Activated CD8-positive, alpha-beta memory T cell treated with anti-CD3 and anti-CD28 coated beads for 4 hours (primary cell): ENCODE results near the gene EFCAB6.

Experiments
- DNase-seq, 2 donors: peaks; one replicate each; pipeline ENCODE4 v3.0.0-alpha.2; 2020; ENCODE audit warnings: low read depth in 2 of 2

The EFCAB6 gene

DNA sequence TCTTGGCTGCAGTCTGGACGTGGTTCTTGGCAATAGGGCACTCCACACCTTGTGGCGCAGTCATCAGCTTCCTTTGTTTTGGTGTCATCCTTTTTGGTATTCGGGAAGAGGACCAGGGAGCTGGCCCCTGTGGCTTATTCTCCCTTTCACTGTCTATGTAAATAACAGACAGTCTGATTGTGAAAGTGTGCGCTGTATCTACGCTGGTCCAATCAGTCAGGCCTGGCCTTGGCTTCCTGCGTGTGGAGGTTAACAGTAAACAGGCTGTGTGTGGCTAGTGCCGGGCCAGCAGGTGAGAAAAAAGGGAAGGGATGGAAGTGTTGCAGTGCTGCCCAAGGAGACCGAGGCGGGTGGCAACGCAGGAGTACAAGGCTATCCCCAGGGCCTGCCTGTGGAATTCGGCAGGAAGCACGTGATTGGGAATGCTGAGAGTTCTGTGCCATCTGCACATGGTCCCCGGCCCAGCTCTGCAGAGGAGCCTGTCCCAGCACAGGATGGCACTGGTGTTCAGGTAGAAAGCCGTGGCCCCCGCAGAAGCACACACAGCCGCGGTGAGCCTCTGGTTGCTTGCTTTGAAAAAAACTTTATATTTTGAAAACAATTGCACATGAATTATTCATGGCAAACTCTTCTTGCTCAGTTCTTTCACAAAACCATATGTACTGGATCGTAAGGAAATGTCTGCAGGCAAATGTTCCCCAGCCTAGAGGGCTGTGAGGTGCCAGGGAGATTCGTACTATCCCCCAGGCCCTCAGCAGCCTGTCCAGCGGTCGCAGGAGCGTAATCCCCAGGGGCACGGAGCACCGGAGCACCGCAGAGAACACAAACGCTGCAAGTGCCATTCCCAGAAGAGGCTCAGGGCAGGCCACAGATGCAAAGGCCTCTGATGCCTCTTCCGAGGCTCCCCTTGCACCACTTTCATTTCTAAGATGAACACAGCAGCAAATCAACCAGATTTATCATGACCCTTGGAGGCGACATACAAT, 174.5 kb downstream of the EFCAB6 start:
- no peak for DNase-seq

DNA sequence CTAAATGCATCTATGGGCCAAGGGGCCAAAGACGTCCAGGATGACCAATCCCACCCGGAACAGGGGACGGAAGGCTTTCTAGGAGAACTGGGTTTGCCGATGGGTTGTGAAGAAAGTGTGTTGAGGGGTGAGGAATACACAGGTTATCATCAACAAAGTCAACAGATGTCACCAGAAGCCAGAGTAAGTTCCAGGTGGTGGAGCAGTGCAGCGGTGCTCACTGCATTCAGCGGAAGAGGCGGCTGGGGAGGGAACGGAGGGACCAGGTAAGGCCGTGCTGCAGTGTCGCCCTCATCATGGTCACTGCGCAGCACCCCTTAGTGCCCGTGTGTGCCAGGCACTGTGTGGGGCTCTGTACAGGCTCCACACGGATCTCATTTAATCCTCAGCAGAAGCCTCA, 176.0 kb downstream of the EFCAB6 start:
- DNase-seq = no peak

DNA sequence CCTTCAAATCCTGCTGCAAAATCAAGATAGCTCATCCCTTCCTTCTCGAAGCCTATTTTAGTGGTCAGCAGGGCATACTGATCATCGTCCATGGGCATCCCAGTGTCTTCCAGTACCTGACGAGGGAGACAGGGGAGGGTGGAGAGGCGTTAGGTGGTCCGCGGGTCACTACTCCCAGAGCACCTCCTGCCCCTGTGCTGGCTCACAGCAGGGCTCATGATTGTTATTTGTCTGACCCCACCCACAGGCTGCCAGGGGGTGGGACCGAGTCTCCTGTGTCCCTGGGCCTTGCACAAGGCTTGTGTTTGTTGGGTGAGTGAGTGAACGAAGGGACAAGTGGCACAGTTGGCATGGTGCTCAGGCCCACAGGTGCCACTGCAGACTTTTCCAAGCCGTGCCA, 177.0 kb downstream of the EFCAB6 start:
- no peak for DNase-seq

DNA sequence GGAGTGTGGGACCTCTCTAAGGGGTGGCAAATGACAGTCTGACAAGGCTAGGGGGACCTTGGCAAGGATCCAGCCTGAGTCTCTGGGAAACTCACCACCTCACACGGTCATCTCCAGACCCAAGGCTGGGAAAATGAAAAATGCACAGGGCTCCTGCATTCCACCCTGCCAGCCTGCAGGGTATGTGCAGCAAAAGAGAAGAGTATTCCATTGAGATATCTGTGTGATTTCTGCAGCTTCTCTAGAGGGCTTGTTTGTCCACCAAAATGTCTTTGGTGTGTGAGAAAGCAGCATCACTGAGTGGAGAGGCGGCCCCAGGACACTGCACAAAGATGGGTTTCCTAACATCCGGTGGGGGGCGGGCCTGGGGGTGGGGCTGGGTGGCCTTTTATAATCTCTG, 177.8 kb downstream of the EFCAB6 start:
- DNase-seq = no peak

DNA sequence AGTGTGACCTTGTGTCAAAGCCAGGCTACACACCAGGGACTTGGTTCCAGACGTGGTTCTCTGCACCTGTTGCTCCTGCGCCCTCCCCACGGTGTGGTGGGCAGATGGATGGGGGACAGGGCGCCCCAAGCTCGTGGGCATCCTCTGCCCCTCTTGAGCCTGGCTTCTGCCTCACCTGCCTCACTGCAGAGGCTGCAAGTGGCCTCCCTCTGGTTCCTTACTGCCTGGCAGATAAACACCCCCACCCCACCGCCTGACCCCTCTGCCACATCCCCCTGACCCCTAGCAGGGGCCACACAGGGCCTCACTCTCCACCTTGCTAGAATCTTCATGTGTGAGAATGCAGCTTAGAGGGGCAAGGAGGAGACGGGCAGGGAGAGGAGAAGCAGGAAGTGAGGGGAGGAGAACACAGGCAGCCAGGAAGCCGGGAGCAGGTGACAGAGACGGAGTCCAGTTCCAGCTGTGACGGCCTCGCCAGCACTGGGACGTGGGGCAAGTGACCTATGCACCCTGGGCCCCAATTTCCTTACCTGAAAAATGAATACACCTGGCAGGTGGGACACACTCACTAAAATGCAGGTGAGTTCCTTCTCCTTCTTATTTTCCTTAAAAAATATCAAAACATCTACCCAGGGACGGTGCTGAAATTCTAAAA, 178.3 kb downstream of the EFCAB6 start:
- DNase-seq = no peak

DNA sequence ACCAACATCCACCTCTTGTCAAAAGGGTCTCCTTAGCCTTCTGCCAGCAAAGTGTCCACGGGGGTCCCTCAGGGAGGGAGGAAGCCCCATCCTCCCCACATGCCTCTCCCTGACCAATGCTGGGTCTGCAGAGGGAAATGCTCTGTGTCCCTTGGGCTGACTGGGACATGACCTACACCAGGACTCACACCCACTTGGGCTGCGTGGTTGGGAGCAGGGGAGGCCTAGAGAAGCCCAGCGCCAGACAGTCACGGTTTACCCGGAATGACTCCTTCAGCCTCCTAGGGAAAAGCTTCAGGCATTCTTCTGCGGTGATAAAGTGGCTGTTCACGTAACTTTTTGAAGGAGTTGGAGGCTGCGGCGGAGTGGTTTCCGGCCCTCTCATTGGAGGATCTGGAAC, 180.3 kb downstream of the EFCAB6 start:
- no peak for DNase-seq

DNA sequence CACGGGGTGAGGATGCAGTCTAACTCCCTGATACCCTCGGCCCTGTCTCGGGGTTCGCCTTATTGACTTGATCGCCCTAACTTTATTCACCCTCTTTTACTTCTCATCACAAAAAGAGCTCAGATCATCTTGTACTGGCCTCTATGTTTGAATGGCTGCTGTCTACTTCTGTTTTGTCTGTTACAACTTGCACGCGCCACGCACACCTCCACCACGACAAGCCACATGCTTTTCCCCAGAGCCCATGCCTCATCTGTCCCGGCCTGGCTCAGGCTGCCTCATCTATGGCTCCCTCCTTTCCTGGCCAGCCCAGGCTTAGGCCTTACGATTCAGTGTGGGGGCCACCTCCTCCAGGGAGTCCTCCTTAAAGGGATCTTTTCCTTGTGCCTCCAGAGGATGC, 180.9 kb downstream of the EFCAB6 start:
- DNase-seq = no peak

DNA sequence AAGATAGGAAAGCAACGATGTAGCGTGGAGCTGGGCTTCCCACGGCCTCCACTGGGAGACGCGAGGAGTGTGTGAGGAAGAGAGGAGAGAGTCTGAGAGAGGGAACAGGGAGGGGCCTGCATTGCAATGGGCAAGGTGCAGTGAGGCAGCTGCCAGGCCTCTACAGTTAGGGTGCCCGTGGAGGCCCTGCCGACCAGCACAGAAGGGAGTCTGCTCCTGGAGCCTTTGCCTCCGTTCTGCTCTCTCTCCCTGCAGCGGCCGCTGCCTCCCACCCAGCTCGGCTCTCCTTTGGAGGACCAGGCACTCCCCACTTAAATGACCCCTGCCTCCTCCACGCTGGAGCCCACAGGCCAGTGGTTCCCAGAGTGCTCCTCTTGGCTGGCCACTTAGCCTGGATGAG, 181.7 kb downstream of the EFCAB6 start:
- DNase-seq = no peak

DNA sequence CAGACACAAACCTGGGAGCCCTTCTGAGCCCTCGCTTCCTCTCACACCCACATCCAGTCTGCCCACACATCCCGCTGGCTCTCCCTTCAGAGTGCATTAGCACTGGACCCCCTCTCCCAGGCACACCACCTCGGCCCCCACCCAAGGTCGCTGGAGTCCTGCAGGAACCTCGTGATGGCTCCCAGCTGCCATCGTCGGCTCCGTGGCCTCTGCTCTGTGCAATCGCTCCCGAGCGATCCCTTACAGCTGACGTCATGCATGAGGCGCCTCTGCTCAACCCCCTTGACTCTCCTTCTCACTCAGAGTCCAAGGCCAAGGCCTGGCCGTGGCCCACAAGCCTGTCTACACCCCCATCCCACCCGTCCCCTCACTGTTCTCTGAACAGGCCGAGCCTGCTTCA, 183.9 kb downstream of the EFCAB6 start:
- no peak for DNase-seq

DNA sequence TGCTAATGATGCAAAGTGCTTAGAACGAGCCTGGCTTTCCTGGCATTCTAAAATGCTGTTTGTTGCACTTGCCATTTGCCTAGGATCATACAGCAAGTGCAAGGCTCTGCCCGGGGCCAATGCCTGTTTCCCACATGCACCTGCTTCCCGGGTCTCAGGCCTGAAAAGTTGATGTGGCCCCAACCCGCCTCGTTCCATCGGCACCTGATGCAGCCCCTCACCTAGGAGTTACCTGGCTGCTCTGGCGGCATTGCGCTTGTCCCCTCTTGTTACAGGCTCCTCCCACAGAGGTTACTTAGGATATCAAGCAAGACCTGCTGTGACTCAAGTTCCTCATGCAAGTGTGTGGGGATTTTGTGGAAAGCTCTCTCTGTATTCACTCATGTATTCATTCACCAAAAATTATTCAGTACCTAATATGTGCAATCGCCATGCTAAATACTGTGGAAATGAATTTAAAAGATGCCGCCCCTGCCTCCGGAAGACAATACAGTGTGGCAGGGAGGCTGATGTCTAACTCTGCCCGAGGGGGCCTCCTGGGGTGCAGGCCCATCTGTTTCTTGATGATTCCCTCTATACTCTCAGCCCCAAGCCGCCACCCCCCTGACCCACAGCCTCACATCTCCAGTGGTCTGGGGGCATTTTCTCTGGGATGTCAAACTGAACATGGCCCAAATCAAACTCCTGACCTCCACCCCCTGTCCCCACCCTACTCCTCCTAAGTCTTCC, 184.5 kb downstream of the EFCAB6 start:
- no peak for DNase-seq

DNA sequence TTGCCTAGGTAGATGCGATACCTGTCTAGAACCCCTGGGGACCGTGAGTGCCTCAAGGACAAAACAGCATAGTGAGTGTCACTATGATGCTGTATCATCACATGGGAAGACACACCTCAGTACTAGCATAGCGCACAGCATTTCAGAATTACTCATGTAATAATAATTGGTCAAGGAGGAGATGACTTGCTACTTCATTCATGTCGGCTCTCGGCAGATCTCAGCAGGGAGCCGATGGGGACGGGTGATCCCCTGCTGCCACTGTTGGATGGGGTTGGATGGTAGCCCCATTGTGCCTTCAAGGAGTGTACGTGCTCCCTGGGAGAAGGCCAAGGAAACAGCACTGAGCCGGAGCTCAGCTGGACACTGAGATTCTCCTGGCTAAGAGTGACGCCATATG, 186.9 kb downstream of the EFCAB6 start:
- DNase-seq = no peak

DNA sequence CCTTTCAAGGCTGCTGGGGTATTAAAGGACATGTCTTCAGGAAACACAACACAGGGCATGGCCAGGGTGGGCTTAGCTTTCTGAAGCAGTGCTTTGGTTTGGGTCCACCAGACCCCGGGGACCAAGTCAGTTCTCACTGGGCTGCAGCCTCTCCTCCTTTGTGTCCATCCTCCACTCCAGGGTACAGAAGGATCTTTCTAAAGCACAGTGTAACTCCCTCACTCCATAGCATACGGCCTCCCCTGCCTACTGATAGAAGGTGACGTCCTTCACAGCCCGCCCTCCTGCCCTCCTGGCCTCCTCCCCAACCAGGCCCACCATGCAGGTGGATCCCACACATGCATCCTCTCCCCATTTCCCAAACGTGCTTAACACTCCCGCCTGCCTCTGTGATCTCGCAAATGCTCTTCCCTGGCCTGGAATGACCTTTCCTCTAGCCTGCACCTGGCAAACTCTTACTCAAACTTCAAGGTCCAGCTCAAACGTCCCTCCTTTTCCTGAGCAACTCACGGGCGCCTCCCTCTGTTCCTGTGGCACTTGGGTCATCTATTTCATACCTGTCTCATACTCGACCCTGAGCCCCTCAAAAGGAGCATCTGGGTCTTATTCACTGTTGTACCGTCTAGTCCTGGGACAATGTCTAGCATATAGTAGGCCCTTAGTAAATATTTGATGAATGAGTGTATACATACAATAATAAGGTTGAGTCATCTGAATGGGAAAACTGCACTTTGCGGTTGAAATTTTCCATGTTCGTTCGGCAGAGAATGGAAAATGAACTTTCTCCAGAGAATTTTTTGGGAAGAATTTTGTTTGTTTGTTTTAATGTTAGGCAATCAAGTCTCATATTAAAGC, 187.7 kb downstream of the EFCAB6 start:
- no peak for DNase-seq

DNA sequence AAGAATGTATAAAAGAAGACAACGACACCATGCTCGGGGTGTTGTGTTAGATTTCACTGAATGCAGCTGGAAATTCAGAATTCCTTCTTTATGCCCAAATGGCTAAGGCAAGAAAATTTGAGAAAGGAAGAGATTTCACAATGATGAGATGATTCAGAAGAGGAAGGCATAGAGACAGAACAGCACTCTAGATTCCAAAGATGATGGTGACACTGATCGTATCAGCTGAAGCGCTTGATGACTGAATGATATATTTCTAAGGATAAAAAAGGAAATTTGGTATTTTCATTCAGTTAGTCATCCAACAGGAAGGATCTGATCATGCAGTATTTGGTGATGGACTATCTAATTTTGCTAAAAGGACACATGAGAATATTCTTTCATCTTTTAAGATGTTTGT, 189.2 kb downstream of the EFCAB6 start:
- no peak for DNase-seq

DNA sequence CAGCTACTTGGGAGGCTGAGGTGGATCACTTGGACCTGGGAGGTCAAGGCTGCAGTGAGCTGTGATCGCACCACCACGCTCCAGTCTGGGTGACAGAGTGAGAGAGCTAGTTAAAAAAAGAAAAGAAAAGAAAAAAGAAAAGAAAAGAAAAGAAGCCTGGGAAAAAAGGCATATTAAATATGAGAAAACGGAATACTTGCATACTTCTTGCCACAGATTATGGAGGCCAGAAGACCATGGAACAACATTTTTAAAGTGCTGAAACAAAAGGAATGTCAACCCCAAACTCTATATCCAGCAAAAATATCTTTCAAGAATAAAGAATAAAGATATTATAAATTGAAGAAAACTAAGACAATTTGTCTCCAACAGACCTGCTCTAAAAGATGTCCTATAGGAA, 191.9 kb downstream of the EFCAB6 start:
- no peak for DNase-seq

DNA sequence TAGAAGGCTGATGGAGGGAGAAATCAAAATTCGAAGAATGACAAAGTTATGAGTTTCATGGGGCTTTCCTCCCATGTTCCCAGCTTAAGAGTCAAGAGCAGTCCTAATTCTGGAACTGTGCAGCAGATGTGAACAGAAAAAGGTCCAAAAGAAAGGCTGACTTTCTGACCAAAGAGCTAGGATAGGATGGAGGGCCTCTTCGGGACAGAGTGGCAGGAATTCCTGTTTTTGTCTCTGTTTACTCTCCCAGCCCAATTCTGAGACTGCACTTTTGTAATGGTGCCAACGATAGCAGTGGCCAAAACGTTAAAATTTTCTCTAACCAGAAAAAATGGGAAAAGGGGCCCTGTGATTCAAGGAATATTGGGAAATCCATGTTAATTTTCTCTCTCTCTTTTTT, 193.6 kb downstream of the EFCAB6 start:
- no peak for DNase-seq

DNA sequence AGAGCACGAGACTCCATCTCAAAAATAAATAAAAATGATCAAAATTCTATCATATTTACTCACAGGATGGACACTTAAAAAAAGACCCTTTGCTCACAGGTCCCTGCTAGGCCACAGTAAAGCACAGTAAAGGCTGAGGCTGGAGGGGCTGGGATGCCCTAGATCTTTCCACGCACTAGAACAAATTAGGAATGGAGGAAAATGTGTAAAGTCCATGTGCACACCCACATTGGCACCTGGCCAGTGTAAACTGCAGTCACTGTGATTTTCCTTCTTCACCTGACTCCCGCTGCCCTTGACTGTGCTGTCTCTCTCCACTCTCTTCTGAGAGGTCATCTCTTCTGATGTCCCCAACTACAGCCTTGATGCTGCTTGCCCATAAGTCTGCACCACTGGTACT, 195.5 kb downstream of the EFCAB6 start:
- no peak for DNase-seq

DNA sequence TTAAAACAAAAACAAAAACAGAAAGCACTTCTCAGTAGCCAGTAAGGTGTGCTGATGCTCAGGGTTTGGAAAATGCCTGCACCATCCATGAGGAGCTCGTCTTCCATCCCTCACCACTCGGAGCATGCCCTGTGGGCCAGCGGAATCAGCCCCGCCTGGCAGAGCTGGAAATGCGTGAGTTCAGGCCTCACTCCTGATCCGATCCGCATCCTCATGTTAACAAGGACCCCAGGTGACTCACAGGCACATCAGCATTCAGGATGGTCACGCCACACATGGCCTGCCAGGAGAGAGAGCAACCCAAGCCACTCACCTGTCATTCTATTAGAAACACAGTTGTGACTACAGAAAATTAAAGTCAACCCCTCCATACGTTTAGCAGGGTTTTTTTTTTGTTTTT, 211.8 kb downstream of the EFCAB6 start:
- no peak for DNase-seq

DNA sequence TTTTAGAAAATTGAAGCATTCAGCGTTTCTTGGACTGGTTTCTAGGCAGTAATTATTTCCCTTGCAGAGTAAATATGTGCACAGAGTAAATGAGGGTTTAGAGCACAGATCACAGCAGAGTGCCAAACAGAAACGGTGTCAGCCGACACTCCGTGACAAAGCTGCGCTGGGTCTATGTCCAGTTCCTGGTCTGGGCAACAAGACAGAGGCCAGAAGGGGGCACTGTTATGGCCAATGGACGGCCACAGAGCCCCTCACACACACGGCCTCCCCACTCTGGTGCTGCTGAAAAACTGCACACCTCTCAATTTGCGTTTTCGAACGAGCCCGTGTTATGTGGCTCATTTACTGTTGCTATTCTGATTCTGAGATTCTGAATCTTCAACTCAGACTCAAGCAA, 219.6 kb downstream of the EFCAB6 start:
- DNase-seq = no peak

DNA sequence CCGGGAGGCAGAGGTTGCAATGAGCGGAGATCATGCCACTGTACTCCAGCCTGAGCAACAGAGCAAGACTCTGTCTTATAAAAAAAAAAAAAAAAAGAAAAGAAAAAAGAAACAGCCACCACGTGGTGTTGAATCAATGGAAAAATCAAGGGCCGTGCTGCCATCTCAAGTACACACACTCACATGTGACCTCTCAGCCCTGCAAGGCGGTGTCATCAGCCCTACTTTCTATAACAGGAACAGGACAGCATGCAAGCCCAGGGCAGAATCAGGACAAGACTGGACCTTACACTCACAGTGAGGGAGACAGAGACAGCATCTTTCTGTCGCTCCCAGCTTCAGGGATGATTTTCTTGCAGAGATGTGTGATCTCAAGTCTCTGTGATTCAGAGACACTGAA, 220.7 kb downstream of the EFCAB6 start:
- DNase-seq = no peak

DNA sequence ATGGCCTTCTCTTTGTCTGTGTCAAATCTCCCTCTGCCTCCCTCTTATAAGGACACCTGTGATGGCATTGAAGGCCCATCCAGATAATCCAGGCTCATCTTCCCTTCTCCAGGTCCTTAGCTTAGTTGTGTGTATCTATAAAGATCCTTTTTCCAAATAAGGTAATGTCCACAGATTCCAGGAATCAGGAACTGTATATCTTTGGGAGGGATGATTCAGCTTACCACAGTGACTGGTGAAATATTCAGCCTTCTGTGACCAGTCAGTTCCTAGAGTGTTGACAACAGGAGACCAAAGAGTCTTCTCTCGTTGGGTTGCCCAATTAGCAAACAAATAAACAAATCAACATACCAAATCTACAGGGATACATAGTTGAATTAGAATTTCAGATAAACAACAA, 224.5 kb downstream of the EFCAB6 start:
- DNase-seq = no peak

DNA sequence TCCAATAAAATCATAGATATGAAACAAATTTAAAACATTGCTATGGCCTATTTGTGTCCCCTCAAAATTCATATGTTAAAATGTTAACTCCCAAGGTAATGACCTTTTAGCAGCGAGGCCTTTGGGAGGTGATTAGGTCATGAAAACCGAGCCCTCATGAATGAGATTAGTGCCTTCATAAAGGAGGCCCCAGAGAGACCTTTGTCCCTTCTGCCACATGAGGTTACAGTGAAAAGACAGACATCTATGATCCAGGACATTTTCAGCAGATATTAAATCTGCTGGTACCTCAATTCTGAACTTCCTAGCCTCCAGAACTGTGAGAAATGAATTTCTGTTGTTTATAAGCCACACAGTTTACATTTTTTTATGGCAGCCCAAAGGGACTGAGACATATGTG, 228.6 kb downstream of the EFCAB6 start:
- DNase-seq = no peak

DNA sequence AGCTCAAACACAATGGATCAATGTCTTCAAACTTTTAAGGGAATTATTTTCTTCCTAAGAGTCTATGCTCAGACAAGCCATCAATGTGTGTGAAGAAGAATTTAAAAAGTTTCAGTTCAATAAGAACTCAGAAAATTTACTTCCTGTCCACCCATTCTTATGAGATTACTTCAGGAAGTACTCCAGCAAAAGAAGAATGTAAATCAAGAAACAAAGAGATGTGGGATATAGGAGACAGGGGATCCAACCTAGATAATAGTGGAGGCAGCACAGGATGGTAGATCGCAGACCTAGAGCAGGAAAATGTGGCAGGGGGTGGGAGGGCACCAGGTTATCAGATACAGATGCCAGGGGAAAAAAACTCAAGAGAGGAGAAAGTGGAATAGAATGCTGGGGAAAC, 229.7 kb downstream of the EFCAB6 start:
- no peak for DNase-seq
